Gastrocnemius medialis (tissue), 4 donors: ENCODE measurements around the gene LRRC15. TPM values are rescaled to one million over a fixed set of nuclear protein-coding genes. Genes with fewer than 3 reads are reported as not detected.

Source experiments
- ATAC-seq, 2 donors: fragments of 150-250 bp; one replicate each; pipeline ENCODE4 v1.9.1; 2016
- DNase-seq, 2 donors: peaks; one replicate each; pipeline ENCODE4 v3.0.0-alpha.2; 2019
- H3K27ac ChIP-seq, 4 donors: fragments of 200-600 bp; sonication (generic); 1 replicate in 1 of 4; 2 replicates in 3 of 4; pipeline ENCODE4 v1.5.1; 2016 to 2018; ENCODE audit warnings: mild to moderate bottlenecking in 2 of 4, moderate library complexity in 1 of 4
- H3K27me3 ChIP-seq, 3 donors: fragments of 200-600 bp; sonication (generic) in 2 of 3; 1 replicate in 1 of 3; 2 replicates in 2 of 3; pipeline versions ENCODE4 v1.5.1 to v1.6.0; 2016 to 2019; ENCODE audit warnings: mild to moderate bottlenecking in 1 of 3, moderate library complexity in 1 of 3
- H3K36me3 ChIP-seq, 2 donors: fragments of 200-600 bp; sonication (generic) in 1 of 2; one replicate each; pipeline ENCODE4 v1.5.1; 2017 to 2018
- H3K4me1 ChIP-seq, 2 donors: fragments of 200-600 bp; sonication (generic) in 1 of 2; one replicate each; pipeline ENCODE4 v1.5.1; 2016 to 2017; ENCODE audit warnings: mild to moderate bottlenecking in 2 of 2
- H3K4me3 ChIP-seq, 4 donors: fragments of 200-600 bp; sonication (generic) in 3 of 4; 1 replicate in 1 of 4; 2 replicates in 3 of 4; pipeline ENCODE4 v1.5.1; 2016 to 2019; ENCODE audit warnings: mild to moderate bottlenecking in 2 of 4
- H3K9me3 ChIP-seq, 3 donors: fragments of 200-600 bp; sonication (generic) in 2 of 3; 1 replicate in 1 of 3; 2 replicates in 2 of 3; pipeline ENCODE4 v1.5.1; 2016 to 2019
- CTCF ChIP-seq, 5 experiments: fragments of 450-650 bp in 3 of 5; fragments of 200-600 bp in 2 of 5; sonication (generic) in 2 of 5; IDR thresholded peaks in 4 of 5; conservative IDR thresholded peaks in 1 of 5; 1 replicate in 4 of 5; 2 replicates in 1 of 5; pipeline ENCODE4 v1.5.1; 2016 to 2019; ENCODE audit warnings: antibody characterized with exemption in 5 of 5, mild to moderate bottlenecking in 3 of 5, moderate library complexity in 3 of 5
- POLR2A ChIP-seq, 2 donors: fragments of 450-650 bp; IDR thresholded peaks; one replicate each; pipeline ENCODE4 v1.6.1; 2017; ENCODE audit warnings: antibody characterized with exemption in 2 of 2, mild to moderate bottlenecking in 2 of 2, moderate library complexity in 2 of 2
- in situ Hi-C, 4 donors: fragments of 200-750 bp; cut with MboI; loops; one replicate each; pipeline versions ENCODE4 v1.15.0 to v1.8.0; 2017; ENCODE audit warnings: low sequenced_read_pairs in 4 of 4
- intact Hi-C: fragments of 100-400 bp; cut with DNase I; formaldehyde crosslinking; loops from one replicate; pipeline ENCODE4 v1.15.1; 2023; ENCODE audit warnings: low total_unique reads
- total RNA-seq, 4 donors: library from RNA; depleted of rRNA; stranded (reverse); fragments of >200 nt; gene quantifications; one replicate each; pipeline versions ENCODE4 v1.1.0 to v1.2.3, GENCODE V29; 2016

Gene LRRC15
- total RNA-seq, 4 donors from 2014 or later, result 0.05 TPM; not detected in 3

- in situ Hi-C loops (loop anchor here in 2 of 4 donors (25.0 kb wide), 1 partner anchor 241 kb away; no protein-coding TSS in a partner anchor), intact Hi-C loops (no loop called here)
- no peaks in the 10 kb centered on the region for H3K36me3 ChIP-seq
- DNase-seq (no peak), ATAC-seq (no peak)
- H3K27me3 ChIP-seq, result no peaks in the 10 kb centered on the region
- H3K4me3 ChIP-seq, result no peak overlapping the region
- no peak for TF ChIP-seq CTCF (IDR thresholded peaks at IDR 0.05 in 4 of 5, conservative IDR thresholded peaks at IDR 0.05 in 1 of 5)
- TF ChIP-seq POLR2A (IDR thresholded peaks at IDR 0.05), result no peak
- H3K27ac ChIP-seq, result no peak overlapping the region
- no peaks in the 10 kb centered on the region for H3K4me1 ChIP-seq
- no peaks in the 10 kb centered on the region for H3K9me3 ChIP-seq
These were observed 22.9 kb downstream of the LRRC15 start for GRCh38 chr3:194346621-194347020.

DNA sequence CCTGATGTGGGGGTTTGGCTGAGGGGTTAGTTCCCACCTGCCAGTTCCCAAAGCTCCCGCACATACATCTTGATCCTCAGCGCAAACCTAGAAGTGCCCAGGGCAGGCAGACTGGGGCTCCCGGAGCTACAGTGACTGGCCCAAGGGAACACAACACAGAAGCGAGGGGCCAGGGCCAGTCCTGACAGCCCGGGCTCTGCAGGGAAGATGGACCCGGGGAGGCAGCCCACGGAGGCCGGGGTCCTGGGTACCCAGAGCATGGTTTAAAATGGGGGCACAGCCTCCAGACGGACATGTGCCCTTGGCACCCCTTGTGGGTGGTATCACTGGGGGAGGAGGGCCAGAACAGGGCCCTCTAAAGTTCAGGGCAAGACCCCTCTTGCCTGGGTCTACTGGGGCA, 23.5 kb downstream of the LRRC15 start:
- Histone ChIP-seq H3K27ac (no peak overlapping the region), H3K4me3 (no peak overlapping the region), H3K36me3 (no peaks in the 10 kb centered on the region), H3K4me1 (no peaks in the 10 kb centered on the region), H3K27me3 (no peaks in the 10 kb centered on the region), H3K9me3 (no peaks in the 10 kb centered on the region)
- no peak for ATAC-seq
- no peak for DNase-seq
- in situ Hi-C loops, result loop anchor here in 2 of 4 donors (25.0 kb wide), 1 partner anchor 241 kb away; no protein-coding TSS in a partner anchor
- TF ChIP-seq CTCF (IDR thresholded peaks at IDR 0.05 in 4 of 5, conservative IDR thresholded peaks at IDR 0.05 in 1 of 5) (no peak), POLR2A (IDR thresholded peaks at IDR 0.05) (no peak)
- intact Hi-C loops, result no loop called here

DNA sequence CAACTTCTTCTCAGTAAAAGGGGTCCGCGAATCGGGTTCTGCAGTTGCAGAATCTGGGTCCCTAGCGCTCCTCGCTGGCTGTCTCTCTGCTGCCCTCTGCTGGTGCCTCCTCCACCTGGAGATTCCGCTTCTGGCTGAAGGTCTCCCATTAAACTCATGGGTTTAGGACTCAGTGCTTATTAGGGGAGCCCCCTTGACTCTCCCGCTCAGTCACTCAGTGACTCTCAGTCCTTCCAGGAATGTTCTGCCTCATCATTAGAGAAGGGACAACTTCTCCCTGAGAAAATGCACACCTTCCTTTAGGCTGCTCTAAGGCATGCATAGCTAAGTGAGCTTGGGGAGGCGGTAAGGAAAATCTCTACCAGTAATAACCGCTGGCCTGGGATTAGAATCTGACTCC, 25.5 kb downstream of the LRRC15 start:
- no peak overlapping the region for H3K4me3 ChIP-seq
- TF ChIP-seq CTCF (IDR thresholded peaks at IDR 0.05 in 4 of 5, conservative IDR thresholded peaks at IDR 0.05 in 1 of 5), result peak; percentile 63 to 92 (median 77)
- no peak for TF ChIP-seq POLR2A (IDR thresholded peaks at IDR 0.05)
- H3K27ac ChIP-seq, result no peak overlapping the region
- H3K27me3 ChIP-seq, result no peaks in the 10 kb centered on the region
- intact Hi-C loops (loop anchor here (1.0 kb wide), 1 partner anchor 11 kb away; no protein-coding TSS in a partner anchor), in situ Hi-C loops (loop anchor here in 2 of 4 donors (25.0 kb wide), 1 partner anchor 243 kb away; no protein-coding TSS in a partner anchor)
- ATAC-seq (peak; percentile 44 to 75), DNase-seq (peak; percentile 41 to 50)
- no peaks in the 10 kb centered on the region for H3K4me1 ChIP-seq
- no peaks in the 10 kb centered on the region for H3K36me3 ChIP-seq
- no peaks in the 10 kb centered on the region for H3K9me3 ChIP-seq

- in situ Hi-C loops, result loop anchor here in 2 of 4 donors (25.0 kb wide), 1 partner anchor 244 kb away; no protein-coding TSS in a partner anchor
- Histone ChIP-seq H3K4me1 (no peaks in the 10 kb centered on the region), H3K9me3 (no peaks in the 10 kb centered on the region), H3K36me3 (no peaks in the 10 kb centered on the region), H3K4me3 (no peak overlapping the region), H3K27me3 (no peaks in the 10 kb centered on the region), H3K27ac (no peak overlapping the region)
- DNase-seq (no peak), ATAC-seq (no peak)
- intact Hi-C loops, result no loop called here
- no peak for TF ChIP-seq POLR2A (IDR thresholded peaks at IDR 0.05)
- TF ChIP-seq CTCF (IDR thresholded peaks at IDR 0.05 in 4 of 5, conservative IDR thresholded peaks at IDR 0.05 in 1 of 5), result no peak
These were observed 26.0 kb downstream of the LRRC15 start for GRCh38 chr3:194343561-194343893.
